ENCODE measurements around the gene SIPA1L3. TPM values are rescaled to one million over a fixed set of nuclear protein-coding genes. Genes with fewer than 3 reads are reported as not detected.

Gene SIPA1L3
- polyA plus RNA-seq, 1 of the 3 experiments (the other 2 are of a cell fraction) = 11.6 TPM

DNA sequence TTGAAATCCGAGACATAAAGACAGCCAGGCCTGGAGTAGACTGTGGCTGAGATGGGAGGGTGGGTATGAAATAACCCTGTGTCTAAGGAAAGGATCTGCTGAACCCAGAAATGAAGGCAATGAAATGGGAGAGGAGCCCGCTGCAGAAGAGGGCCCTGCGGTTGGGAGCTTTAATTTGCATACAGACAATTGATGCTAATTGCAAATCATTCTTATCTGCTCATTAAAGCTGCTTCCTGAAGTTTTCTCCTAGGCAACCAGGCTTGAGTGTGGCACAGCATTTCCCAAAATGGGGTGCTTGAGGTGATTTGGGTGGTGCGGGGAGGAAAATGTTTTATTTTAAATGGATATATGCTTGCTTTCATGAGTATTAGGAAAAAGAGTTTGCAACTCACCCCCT, 261.6 kb downstream of the SIPA1L3 start:
- DNase-seq = no peak
- peaks cover 5 to 8% of the 10 kb centered on the region in 2 experiments for H3K36me3 ChIP-seq (replicated peaks in 1 of 2; ENCODE audit: control insufficient read depth in 1 of 2, insufficient read depth in 2 of 2, low read length in 1 of 2)
- no peak overlapping the region for H3K4me3 ChIP-seq (ENCODE audit: low read depth in 2 of 2, low read length in 1 of 2)
- no peak overlapping the region for H3K4me2 ChIP-seq
- no peaks in the 10 kb centered on the region for H3F3A ChIP-seq (replicated peaks; ENCODE audit: insufficient read depth)
- H3K9ac ChIP-seq = no peak overlapping the region
- H3K4me1 ChIP-seq (ENCODE audit: control insufficient read depth in 1 of 2, insufficient read depth in 2 of 2, low read depth in 1 of 2, low read length in 1 of 2) = peaks cover 0 to 11% of the 10 kb centered on the region in 2 experiments; a peak in 1 of 4 replicates
- no peak for TF ChIP-seq FOSL2 (IDR thresholded peaks at IDR 0.05; ENCODE audit: borderline replicate concordance, low read depth)
- TF ChIP-seq, protein P1, sequence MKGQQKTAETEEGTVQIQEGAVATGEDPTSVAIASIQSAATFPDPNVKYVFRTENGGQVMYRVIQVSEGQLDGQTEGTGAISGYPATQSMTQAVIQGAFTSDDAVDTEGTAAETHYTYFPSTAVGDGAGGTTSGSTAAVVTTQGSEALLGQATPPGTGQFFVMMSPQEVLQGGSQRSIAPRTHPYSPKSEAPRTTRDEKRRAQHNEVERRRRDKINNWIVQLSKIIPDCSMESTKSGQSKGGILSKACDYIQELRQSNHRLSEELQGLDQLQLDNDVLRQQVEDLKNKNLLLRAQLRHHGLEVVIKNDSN (IDR thresholded peaks at IDR 0.05; ENCODE audit: borderline replicate concordance, low read depth) = no peak
- TF ChIP-seq RXRA (IDR thresholded peaks at IDR 0.05; ENCODE audit: borderline replicate concordance, low read depth) = no peak
- TF ChIP-seq RCOR1 (IDR thresholded peaks at IDR 0.05; ENCODE audit: low read length) = no peak
- no peak for TF ChIP-seq MEF2A (IDR thresholded peaks at IDR 0.05; ENCODE audit: borderline replicate concordance, low read depth)
- TF ChIP-seq EZH2phosphoT487 (IDR thresholded peaks at IDR 0.05; ENCODE audit: borderline replicate concordance, low read depth) = no peak
- TF ChIP-seq YY1 (IDR thresholded peaks at IDR 0.05; ENCODE audit: low read depth) = no peak
- no peak for TF ChIP-seq SIN3A (IDR thresholded peaks at IDR 0.05; ENCODE audit: borderline replicate concordance, low read depth, low read length)
- TF ChIP-seq NRF1 (IDR thresholded peaks at IDR 0.05; ENCODE audit: low read depth, low read length) = no peak
- no peak for TF ChIP-seq MXI1 (IDR thresholded peaks at IDR 0.05; ENCODE audit: low read depth, low read length)
- TF ChIP-seq, protein P2, sequence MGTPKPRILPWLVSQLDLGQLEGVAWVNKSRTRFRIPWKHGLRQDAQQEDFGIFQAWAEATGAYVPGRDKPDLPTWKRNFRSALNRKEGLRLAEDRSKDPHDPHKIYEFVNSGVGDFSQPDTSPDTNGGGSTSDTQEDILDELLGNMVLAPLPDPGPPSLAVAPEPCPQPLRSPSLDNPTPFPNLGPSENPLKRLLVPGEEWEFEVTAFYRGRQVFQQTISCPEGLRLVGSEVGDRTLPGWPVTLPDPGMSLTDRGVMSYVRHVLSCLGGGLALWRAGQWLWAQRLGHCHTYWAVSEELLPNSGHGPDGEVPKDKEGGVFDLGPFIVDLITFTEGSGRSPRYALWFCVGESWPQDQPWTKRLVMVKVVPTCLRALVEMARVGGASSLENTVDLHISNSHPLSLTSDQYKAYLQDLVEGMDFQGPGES (IDR thresholded peaks at IDR 0.05; ENCODE audit: low read depth, low read length) = no peak
- ChIA-PET CTCF (no interaction called here), POLR2A (no interaction called here)
- no peaks in the 10 kb centered on the region for H3K27me3 ChIP-seq (ENCODE audit: insufficient read depth)
- no peak overlapping the region for H3K27ac ChIP-seq (ENCODE audit: low read depth in 2 of 2, low read length in 1 of 2)
- no peak overlapping the region for H2AFZ ChIP-seq (ENCODE audit: low read depth)
- H3K9me3 ChIP-seq = no peaks in the 10 kb centered on the region
- no peaks in the 10 kb centered on the region for H3K79me2 ChIP-seq (ENCODE audit: insufficient read depth)
- no peaks in the 10 kb centered on the region for H4K20me1 ChIP-seq (ENCODE audit: insufficient read depth)
- H3K9me2 ChIP-seq = no peaks in the 10 kb centered on the region
- 91% methylated on average over 4 of the region's 4 CpGs for WGBS (ENCODE audit: low lambda C conversion rate)

DNA sequence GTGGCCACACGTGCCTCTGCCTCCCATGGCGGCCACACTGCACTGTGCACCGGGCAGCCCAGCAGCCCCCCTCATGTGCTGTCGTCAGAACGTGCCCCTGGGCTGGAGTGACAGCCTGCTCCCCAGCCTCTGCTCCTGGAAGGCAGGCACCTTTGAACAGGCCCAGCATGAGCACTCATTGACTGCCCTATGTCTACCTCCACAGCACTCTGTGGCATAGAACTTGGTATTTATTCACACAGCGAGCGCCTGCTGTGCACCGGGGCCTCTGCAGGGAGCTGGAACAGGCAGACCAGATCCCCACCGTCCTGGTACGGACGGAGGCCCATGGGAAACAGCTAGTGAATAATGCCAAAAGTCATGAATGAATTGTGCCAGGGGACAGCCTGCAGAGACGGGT, 263.3 kb downstream of the SIPA1L3 start:
- Histone ChIP-seq H3K27ac (ENCODE audit: low read depth in 2 of 2, low read length in 1 of 2) (no peak overlapping the region), H3K27me3 (ENCODE audit: insufficient read depth) (no peaks in the 10 kb centered on the region), H3K9ac (no peak overlapping the region), H3K9me3 (no peaks in the 10 kb centered on the region), H3K9me2 (no peaks in the 10 kb centered on the region), H3K36me3 (replicated peaks in 1 of 2; ENCODE audit: control insufficient read depth in 1 of 2, insufficient read depth in 2 of 2, low read length in 1 of 2) (peaks cover 0 to 5% of the 10 kb centered on the region in 2 experiments), H3F3A (replicated peaks; ENCODE audit: insufficient read depth) (no peaks in the 10 kb centered on the region), H2AFZ (ENCODE audit: low read depth) (no peak overlapping the region), H3K4me2 (no peak overlapping the region), H4K20me1 (ENCODE audit: insufficient read depth) (no peaks in the 10 kb centered on the region), H3K79me2 (ENCODE audit: insufficient read depth) (no peaks in the 10 kb centered on the region), H3K4me1 (ENCODE audit: control insufficient read depth in 1 of 2, insufficient read depth in 2 of 2, low read depth in 1 of 2, low read length in 1 of 2) (peaks cover 0 to 17% of the 10 kb centered on the region in 2 experiments; a peak in 1 of 4 replicates), H3K4me3 (ENCODE audit: low read depth in 2 of 2, low read length in 1 of 2) (no peak overlapping the region)
- no peak for TF ChIP-seq GATA2 (CRISPR knock-in tag; IDR thresholded peaks at IDR 0.05)
- ChIA-PET CTCF (interaction anchor here (0.9 to 1.5 kb wide), 2 partner anchors 28 to 272 kb away, joined by 3 to 5 read pairs; no protein-coding TSS in a partner anchor), POLR2A (no interaction called here)
- WGBS (ENCODE audit: low lambda C conversion rate) = 87% methylated on average over 9 of the region's 12 CpGs
- no peak for DNase-seq

Measured in SK-N-SH (cell line).